Astrocyte (in vitro differentiated cells and primary cell): Measurements from ENCODE around the gene ULBP1.

Experiments
- EZH2 ChIP-seq: IDR thresholded peaks from 2 replicates; pipeline ENCODE4 v1.6.1; 2012; ENCODE audit warnings: mild to moderate bottlenecking, low read length, inconsistent platforms; ENCODE audit not compliant: insufficient read depth
- TF ChIP-seq, protein P1 (sequence below): IDR thresholded peaks from 2 replicates; pipeline ENCODE4 v1.5.1; 2011; ENCODE audit warnings: low read depth, mild to moderate bottlenecking, inconsistent platforms, low read length, moderate library complexity; ENCODE audit not compliant: insufficient read depth

DNA sequence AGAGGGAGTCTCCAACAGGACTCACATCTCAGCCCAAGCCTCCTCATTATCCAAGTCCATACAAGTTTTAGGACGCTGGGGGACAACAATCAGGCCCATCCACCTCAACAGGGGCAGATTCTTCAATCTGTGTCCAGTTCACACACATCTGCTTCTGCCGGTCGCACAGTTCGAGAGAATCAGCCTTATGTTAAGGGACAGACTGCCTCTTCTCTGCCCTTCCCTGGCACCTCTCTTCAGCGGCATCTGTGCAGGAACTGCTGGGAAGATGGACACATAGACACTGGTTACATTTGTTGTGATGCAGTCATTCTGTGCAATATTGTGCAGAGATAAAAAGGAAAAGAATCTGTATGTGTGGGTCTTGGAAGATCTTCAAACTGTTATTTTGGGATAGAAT lies 21.0 kb downstream of the ULBP1 start:
- TF ChIP-seq, protein P1, sequence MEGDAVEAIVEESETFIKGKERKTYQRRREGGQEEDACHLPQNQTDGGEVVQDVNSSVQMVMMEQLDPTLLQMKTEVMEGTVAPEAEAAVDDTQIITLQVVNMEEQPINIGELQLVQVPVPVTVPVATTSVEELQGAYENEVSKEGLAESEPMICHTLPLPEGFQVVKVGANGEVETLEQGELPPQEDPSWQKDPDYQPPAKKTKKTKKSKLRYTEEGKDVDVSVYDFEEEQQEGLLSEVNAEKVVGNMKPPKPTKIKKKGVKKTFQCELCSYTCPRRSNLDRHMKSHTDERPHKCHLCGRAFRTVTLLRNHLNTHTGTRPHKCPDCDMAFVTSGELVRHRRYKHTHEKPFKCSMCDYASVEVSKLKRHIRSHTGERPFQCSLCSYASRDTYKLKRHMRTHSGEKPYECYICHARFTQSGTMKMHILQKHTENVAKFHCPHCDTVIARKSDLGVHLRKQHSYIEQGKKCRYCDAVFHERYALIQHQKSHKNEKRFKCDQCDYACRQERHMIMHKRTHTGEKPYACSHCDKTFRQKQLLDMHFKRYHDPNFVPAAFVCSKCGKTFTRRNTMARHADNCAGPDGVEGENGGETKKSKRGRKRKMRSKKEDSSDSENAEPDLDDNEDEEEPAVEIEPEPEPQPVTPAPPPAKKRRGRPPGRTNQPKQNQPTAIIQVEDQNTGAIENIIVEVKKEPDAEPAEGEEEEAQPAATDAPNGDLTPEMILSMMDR = no peak
- no peak for TF ChIP-seq EZH2
